SK-N-DZ (cell line): ENCODE results near the gene VPS35L. TPM values are rescaled to one million over a fixed set of nuclear protein-coding genes. Genes with fewer than 3 reads are reported as not detected.

ENCODE experiments used
- DNase-seq: peaks from one replicate; pipeline ENCODE4 v3.0.0-alpha.2; 2015; ENCODE audit warnings: low spot score
- polyA plus RNA-seq, 2 experiments: library from polyadenylated mRNA; depleted of rRNA; stranded (reverse); fragments of >200 nt; gene quantifications; 2 replicates each; pipeline ENCODE4 v1.2.3, GENCODE V29; 2014

Gene VPS35L
- 25.2 and 32.4 TPM in 2 replicates for polyA plus RNA-seq (2014; cell fraction: cytosol; rRNA removed)
- 17.4 and 19.1 TPM in 2 replicates for polyA plus RNA-seq (2014; cell fraction: nucleus; rRNA removed)

DNA sequence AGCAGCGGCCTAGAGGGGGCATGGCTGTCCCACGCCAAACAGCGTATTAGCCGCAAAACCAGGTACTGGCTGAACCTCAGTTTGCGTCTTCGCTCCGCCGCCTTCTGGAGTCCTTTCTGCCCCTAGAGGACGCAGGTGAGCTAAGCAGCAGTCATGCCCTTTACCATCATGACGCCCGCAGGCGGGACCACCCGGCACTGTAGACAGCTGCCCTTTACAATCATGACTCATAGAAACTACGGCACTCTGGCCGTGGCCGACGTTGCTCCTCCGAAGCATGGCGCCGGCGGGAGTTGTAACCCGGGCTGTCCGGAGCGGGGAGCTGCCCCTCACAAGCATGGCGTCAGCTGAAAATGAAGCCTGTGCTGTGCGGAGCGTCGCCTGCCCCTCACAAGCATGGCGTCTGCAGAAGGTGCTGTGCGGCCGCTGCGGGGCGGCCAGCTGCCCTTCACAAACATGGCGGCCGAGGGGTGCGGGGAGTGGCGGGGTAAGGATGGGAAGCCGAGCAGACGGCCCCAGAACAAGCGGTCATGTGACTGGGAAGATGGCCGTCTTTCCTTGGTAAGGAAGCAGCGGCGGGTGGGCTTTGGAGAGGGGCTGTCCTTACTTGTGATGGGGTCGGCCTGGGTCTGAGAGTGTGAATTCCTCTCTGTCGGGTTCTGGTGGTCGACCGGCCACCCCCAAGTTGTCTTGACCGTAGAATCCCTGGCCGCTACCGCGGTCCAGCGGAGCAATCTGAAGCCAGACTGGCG is at the start of gene VPS35L:
TSS of gene VPS35L (plus strand) at position 518 of the 752 bp plus-strand sequence. CDS start at position 545, 27 bp downstream.
- peak; percentile 97 for DNase-seq

DNA sequence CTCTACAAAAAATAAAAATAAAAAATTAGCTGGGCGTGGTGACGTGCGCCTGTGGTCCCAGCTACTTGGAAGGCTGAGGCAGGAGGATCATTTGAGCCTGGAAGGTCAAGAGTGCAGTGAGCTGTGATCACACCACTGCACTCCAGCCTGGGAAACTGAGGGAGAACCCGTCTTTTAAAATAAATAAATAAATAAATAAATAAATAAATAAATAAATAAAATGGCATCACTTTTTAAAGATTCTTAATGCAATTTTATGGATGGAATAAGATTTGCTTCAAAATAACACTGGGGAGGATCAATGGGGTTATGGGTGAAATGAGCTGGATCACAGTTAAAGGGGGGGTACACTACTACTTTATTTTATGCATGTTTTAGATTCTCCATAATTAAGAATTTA is 48.5 kb upstream of the VPS35L start:
- no peak for DNase-seq

GRCh38 chr16:19507867-19508266 is 47.6 kb upstream of the VPS35L start:
- no peak for DNase-seq

GRCh38 chr16:19512297-19512696 is 43.2 kb upstream of the VPS35L start:
- DNase-seq = no peak

DNA sequence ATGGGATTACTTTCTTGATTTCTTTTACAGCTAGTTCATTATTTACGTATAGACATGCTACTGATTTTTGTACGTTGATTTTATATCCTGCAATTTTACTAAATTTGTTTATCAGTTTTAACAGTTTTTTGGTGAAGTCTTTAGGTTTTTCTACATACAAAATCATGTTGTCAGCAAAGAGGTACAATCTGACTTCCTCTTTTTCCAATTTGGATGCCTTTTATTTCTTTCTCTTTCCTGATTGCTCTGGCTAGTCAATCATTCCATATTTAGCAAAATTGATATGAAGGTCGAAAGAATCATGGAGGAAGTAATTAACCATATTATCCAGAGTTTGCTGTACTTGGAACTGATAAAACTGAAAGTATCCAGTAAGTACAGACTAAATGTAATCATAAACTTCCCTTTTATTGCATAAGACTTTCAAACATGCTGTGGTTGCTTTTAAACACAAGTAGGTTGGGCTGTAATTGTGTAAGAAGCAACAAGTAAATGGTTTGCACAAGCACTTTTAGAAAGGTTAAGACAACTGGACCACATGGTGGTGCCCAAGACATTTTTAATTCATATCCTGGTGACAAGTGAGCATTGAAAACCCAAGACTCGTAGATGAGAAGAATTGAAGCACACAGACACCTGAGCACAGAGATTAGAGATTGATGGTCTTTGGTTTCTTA is 42.0 kb upstream of the VPS35L start:
- no peak for DNase-seq

DNA sequence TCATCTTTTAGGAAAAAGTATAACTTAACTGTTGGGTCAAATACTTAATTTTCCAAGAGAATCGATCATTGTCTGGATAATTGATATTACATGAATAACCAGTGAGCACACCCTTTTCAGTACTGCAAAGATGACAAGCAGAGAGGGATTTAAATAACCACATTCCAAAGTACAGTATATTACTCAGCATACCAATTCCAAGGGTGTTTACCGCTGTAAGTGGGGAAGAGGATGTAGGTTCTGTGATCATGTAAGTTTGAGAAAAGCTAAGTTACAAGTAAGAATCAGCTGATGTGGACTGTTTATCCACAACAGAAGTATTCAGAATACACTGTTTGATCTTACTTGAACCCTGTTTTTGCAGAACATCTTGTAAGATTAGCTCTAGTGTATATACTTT is 39.7 kb upstream of the VPS35L start:
- no peak for DNase-seq

GRCh38 chr16:19517424-19518089 is 37.9 kb upstream of the VPS35L start:
- DNase-seq = no peak

GRCh38 chr16:19518388-19518787 is 37.1 kb upstream of the VPS35L start:
- no peak for DNase-seq

DNA sequence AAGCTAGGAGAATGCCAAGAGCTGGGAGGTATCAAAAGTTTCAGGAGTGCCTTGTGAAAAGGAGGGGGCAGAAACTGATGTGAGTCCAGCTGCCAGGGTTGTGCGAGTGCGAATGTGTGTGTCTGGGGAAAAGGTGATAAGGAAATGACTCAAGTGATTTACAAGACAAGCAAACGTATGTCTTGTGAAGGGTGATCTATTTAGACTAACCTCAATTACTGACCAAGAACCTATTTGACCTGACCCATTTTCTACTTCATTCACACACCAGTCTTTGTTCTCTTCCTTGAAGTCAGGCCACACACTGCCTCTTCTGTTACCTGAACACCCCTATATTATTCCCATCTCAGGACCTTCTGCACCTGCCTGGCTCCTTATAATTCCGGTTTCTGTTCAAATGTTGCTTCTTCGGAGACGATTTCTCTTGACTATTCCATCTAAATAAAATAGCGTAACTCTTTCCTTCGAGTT is 34.6 kb upstream of the VPS35L start:
- DNase-seq = no peak

GRCh38 chr16:19521471-19522396 is 33.8 kb upstream of the VPS35L start, which contains the start of gene GDE1:
Gene GDE1 (minus strand): TSS chr16:19522098. CDS start chr16:19521964, 134 bp downstream.
- peak; percentile 93 for DNase-seq

GRCh38 chr16:19522397-19522732 is 33.1 kb upstream of the VPS35L start:
- no peak for DNase-seq

- no peak for DNase-seq
These were observed 32.7 kb upstream of the VPS35L start for GRCh38 chr16:19522760-19523159.

- no peak for DNase-seq
These were observed 32.3 kb upstream of the VPS35L start for GRCh38 chr16:19523184-19523558.

GRCh38 chr16:19523559-19524355 is 31.7 kb upstream of the VPS35L start, which contains the start of gene CCP110:
Gene CCP110 (plus strand): TSS chr16:19523942. CDS start chr16:19527882, 3,940 bp downstream.
- DNase-seq = peak; percentile 95

GRCh38 chr16:19524356-19524615 is 31.2 kb upstream of the VPS35L start:
- DNase-seq = no peak

- DNase-seq = no peak
These were observed 30.7 kb upstream of the VPS35L start for GRCh38 chr16:19524616-19525384.

- no peak for DNase-seq
These were observed 30.1 kb upstream of the VPS35L start for GRCh38 chr16:19525385-19525723.

GRCh38 chr16:19527161-19527560 is 28.3 kb upstream of the VPS35L start:
- no peak for DNase-seq

DNA sequence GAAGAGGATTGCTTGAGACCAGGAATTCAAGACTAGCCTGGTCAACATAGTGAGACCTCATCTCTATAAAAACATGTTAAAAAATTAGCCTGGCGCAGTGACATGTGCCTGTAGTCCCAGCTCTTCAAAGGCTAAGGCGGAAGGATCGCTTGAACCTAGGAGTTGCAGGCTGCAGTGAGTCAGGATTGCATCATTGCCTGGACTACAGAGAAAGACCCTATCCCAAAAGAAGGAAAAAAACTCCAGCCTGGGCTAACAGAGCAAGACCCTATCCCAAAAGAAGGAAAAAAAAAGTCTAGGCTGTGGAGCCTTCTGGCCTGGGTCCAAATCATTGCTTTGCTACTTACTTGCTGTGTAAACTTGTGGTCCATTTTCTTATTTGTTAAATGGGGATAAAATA is 26.8 kb upstream of the VPS35L start:
- no peak for DNase-seq

DNA sequence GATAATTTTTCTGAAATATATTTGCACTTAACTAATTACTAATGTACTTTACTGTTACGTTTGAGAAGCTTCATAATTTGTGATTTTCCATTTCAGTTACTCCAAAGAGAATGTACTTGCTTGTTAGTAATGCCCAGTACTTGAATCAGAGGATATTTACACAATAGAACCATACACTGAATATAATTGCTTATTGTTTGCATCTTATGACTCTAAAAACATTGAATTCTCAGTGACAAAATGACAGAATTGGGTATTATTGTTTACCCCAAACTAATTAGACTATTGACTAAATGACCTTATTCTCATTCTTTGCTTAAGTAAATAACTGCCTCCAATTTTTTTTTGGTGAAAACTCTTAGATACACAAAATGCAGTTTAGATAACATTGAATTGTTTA is 22.9 kb upstream of the VPS35L start:
- DNase-seq = no peak
